Measurements from ENCODE around the gene WBP1L.

WBP1L gene

DNA sequence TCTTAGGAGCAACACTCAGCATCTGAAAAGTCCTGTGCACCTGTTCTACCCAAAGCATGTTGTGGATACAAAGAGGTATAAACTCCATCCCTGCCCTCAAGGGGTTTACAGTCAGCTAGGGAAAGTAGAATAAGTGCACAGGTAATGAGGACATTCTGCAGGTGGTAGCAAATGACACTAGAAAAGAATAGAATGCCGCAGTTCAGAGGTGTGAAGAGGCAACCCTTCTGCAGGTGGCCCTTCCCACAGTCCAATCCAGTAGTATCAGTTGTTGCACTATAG, 36.7 kb downstream of the WBP1L start:
- no peak overlapping the region for H3K4me3 ChIP-seq (ENCODE audit: low read length)
- H4K20me1 ChIP-seq (ENCODE audit: control insufficient read depth, insufficient read depth, low read depth, low read length) = no peaks in the 10 kb centered on the region
- H3K36me3 ChIP-seq (ENCODE audit: control insufficient read depth, low read length) = no peaks in the 10 kb centered on the region
- H3K79me2 ChIP-seq (ENCODE audit: control insufficient read depth, low read length) = peaks cover 11% of the 10 kb centered on the region; the same call in 1 of the 2 replicates
- no peak overlapping the region for H3K4me2 ChIP-seq (ENCODE audit: low read length)
- no peak for TF ChIP-seq EZH2phosphoT487 (IDR thresholded peaks at IDR 0.05; ENCODE audit: borderline replicate concordance, low read length)
- TF ChIP-seq, protein P1, sequence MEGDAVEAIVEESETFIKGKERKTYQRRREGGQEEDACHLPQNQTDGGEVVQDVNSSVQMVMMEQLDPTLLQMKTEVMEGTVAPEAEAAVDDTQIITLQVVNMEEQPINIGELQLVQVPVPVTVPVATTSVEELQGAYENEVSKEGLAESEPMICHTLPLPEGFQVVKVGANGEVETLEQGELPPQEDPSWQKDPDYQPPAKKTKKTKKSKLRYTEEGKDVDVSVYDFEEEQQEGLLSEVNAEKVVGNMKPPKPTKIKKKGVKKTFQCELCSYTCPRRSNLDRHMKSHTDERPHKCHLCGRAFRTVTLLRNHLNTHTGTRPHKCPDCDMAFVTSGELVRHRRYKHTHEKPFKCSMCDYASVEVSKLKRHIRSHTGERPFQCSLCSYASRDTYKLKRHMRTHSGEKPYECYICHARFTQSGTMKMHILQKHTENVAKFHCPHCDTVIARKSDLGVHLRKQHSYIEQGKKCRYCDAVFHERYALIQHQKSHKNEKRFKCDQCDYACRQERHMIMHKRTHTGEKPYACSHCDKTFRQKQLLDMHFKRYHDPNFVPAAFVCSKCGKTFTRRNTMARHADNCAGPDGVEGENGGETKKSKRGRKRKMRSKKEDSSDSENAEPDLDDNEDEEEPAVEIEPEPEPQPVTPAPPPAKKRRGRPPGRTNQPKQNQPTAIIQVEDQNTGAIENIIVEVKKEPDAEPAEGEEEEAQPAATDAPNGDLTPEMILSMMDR (IDR thresholded peaks at IDR 0.05; ENCODE audit: low read depth, low read length, poor library complexity, severe bottlenecking) = no peak
- H3F3A ChIP-seq (ENCODE audit: control insufficient read depth, insufficient read depth) = no peaks in the 10 kb centered on the region
- H3K27ac ChIP-seq (ENCODE audit: low read depth, low read length) = no peak overlapping the region
- H3K27me3 ChIP-seq (ENCODE audit: control insufficient read depth, low read length) = no peaks in the 10 kb centered on the region
- H3K4me1 ChIP-seq (ENCODE audit: control insufficient read depth, low read length) = peaks cover under 1% of the 10 kb centered on the region; the same call in 1 of the 2 replicates
- H3K9me3 ChIP-seq (ENCODE audit: control insufficient read depth, insufficient read depth, low read length) = no peaks in the 10 kb centered on the region
- no peaks in the 10 kb centered on the region for H3K9me2 ChIP-seq (replicated peaks; ENCODE audit: control insufficient read depth, low read length)

DNA sequence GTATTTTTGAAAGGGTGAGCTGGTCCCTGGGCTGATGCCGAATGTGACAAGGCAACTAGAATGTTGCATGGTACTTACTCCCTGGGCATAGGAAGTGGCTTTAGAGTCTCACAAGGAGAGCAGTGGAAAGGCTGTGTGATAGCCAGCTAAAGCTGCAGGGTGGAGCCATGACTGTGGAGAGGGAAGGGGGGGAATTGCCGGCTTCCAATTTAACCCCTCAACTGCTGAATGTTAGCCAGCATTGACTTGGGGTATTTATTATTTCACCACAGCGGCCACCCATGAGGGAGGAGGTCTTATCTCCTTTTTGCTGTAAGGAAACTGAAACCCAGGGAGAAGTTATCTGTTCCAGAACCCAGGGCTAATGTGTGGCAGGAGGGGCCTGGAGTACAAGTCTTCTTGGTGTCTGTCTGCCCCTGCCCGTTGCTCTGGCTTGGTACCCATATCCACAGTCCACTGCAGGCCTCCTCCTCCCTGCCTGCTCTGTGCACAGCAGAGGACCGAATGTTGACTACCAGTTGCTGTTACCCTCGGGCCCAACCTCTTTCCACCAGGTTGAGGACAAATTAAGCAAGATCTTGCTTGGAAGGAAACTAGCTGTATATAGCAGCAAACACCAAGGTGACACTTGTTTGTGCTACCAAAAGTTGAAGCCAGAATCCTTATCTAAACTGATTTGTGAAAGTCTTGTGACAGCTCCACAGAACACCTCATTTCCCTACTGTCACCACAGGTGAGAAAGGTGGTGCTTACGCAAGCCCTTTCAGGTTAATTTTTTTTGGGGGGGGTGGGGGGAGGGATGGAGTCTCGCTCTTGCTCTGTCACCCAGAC, 37.6 kb downstream of the WBP1L start:
- no peaks in the 10 kb centered on the region for H3K27me3 ChIP-seq (ENCODE audit: control insufficient read depth, low read length)
- peaks cover 7% of the 10 kb centered on the region for H3K4me1 ChIP-seq (ENCODE audit: control insufficient read depth, low read length)
- no peak overlapping the region for H3K27ac ChIP-seq (ENCODE audit: low read depth, low read length)
- H3K9me2 ChIP-seq (replicated peaks; ENCODE audit: control insufficient read depth, low read length) = no peaks in the 10 kb centered on the region
- H3K4me3 ChIP-seq (ENCODE audit: low read length) = no peak overlapping the region
- H3K9me3 ChIP-seq (ENCODE audit: control insufficient read depth, insufficient read depth, low read length) = no peaks in the 10 kb centered on the region
- H3F3A ChIP-seq (ENCODE audit: control insufficient read depth, insufficient read depth) = no peaks in the 10 kb centered on the region
- 0 out of 2 replicates have a peak, but pooled peaks cover 7% of the 10 kb centered on the region for H4K20me1 ChIP-seq (ENCODE audit: control insufficient read depth, insufficient read depth, low read depth, low read length)
- no peaks in the 10 kb centered on the region for H3K36me3 ChIP-seq (ENCODE audit: control insufficient read depth, low read length)
- H3K79me2 ChIP-seq (ENCODE audit: control insufficient read depth, low read length) = peaks cover 15% of the 10 kb centered on the region
- H3K4me2 ChIP-seq (ENCODE audit: low read length) = no peak overlapping the region
- no peak for TF ChIP-seq EZH2phosphoT487 (IDR thresholded peaks at IDR 0.05; ENCODE audit: borderline replicate concordance, low read length)
- TF ChIP-seq, protein P1 (IDR thresholded peaks at IDR 0.05; ENCODE audit: low read depth, low read length, poor library complexity, severe bottlenecking) = no peak

DNA sequence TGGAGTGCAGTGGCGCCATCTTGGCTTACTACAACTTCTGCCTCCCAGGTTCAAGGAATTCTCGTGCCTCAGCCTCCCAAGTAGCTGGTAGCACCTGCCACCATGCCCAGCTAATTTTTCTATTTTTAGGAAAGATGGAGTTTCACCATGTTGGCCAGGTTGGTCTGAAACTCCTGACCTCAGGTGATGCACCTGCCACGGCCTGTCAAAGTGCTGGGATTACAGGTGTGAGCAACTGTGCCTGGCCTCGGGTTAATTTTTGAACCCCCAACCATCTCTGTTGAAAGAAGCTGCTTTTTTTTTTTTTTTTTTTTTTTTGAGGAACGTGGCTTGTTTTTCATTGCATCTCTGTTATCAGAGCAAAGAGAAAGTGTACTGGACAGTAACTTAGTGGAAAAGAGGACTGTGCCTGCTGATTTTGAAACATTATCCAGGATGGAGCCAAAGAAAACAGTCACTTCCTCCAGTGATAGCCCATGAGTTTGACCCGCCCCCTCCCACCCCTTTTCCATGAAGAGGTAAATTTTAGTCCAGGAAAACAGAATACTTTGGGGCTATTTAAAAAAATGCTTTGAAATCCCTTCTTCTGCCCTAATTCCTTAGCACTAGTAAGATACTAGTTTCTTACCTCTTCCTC, 38.3 kb downstream of the WBP1L start:
- TF ChIP-seq, protein P1 (IDR thresholded peaks at IDR 0.05; ENCODE audit: low read depth, low read length, poor library complexity, severe bottlenecking) = no peak
- TF ChIP-seq EZH2phosphoT487 (IDR thresholded peaks at IDR 0.05; ENCODE audit: borderline replicate concordance, low read length) = no peak
- Histone ChIP-seq H3K27me3 (ENCODE audit: control insufficient read depth, low read length) (no peaks in the 10 kb centered on the region), H3K9me2 (replicated peaks; ENCODE audit: control insufficient read depth, low read length) (no peaks in the 10 kb centered on the region), H3K4me2 (ENCODE audit: low read length) (no peak overlapping the region), H3F3A (ENCODE audit: control insufficient read depth, insufficient read depth) (no peaks in the 10 kb centered on the region), H3K79me2 (ENCODE audit: control insufficient read depth, low read length) (peaks cover 21% of the 10 kb centered on the region), H3K36me3 (ENCODE audit: control insufficient read depth, low read length) (no peaks in the 10 kb centered on the region), H4K20me1 (ENCODE audit: control insufficient read depth, insufficient read depth, low read depth, low read length) (peaks cover 8% of the 10 kb centered on the region; the same call in 1 of the 2 replicates), H3K9me3 (ENCODE audit: control insufficient read depth, insufficient read depth, low read length) (no peaks in the 10 kb centered on the region), H3K4me3 (ENCODE audit: low read length) (no peak overlapping the region), H3K27ac (ENCODE audit: low read depth, low read length) (no peak overlapping the region), H3K4me1 (ENCODE audit: control insufficient read depth, low read length) (peaks cover 7% of the 10 kb centered on the region)

All from DOHH2 (cell line).